Suprapubic skin (tissue), 3 donors: Measurements from ENCODE around the gene HIVEP3.

ENCODE experiments used
- CTCF ChIP-seq, 2 donors: fragments of 200-600 bp in 1 of 2; fragments of 450-650 bp in 1 of 2; sonication (generic) in 1 of 2; IDR thresholded peaks; one replicate each; pipeline ENCODE4 v1.5.1; 2016 to 2019; ENCODE audit warnings: antibody characterized with exemption in 2 of 2, mild to moderate bottlenecking in 1 of 2, moderate library complexity in 1 of 2
- EP300 ChIP-seq: sonication (generic); formaldehyde crosslinking; IDR thresholded peaks from one replicate; pipeline ENCODE4 v1.6.1; 2017; ENCODE audit warnings: antibody characterized with exemption
- POLR2A ChIP-seq, 2 donors: fragments of 450-650 bp; IDR thresholded peaks; one replicate each; pipeline ENCODE4 v1.6.1; 2017; ENCODE audit warnings: antibody characterized with exemption in 2 of 2, mild to moderate bottlenecking in 2 of 2, moderate library complexity in 2 of 2

- no peak for TF ChIP-seq EP300
- TF ChIP-seq POLR2A (IDR thresholded peaks at IDR 0.05) = no peak
- TF ChIP-seq CTCF (IDR thresholded peaks at IDR 0.05) = no peak
These were observed 300.5 kb downstream of the HIVEP3 start for GRCh38 chr1:41618066-41618825.
